GM08714 (cell line): ENCODE measurements around the gene CHERP.

Experiments
- H3K4me3 ChIP-seq: fragments of 200-500 bp; sonication (Bioruptor generic); 2 replicates; pipeline ENCODE4 v1.5.1; 2014; ENCODE audit warnings: mild to moderate bottlenecking, low read length, inconsistent platforms
- ZNF274 ChIP-seq: IDR thresholded peaks from 2 replicates; pipeline ENCODE4 v1.6.1; 2012; ENCODE audit warnings: mild to moderate bottlenecking, low read depth, low read length

The CHERP gene

DNA sequence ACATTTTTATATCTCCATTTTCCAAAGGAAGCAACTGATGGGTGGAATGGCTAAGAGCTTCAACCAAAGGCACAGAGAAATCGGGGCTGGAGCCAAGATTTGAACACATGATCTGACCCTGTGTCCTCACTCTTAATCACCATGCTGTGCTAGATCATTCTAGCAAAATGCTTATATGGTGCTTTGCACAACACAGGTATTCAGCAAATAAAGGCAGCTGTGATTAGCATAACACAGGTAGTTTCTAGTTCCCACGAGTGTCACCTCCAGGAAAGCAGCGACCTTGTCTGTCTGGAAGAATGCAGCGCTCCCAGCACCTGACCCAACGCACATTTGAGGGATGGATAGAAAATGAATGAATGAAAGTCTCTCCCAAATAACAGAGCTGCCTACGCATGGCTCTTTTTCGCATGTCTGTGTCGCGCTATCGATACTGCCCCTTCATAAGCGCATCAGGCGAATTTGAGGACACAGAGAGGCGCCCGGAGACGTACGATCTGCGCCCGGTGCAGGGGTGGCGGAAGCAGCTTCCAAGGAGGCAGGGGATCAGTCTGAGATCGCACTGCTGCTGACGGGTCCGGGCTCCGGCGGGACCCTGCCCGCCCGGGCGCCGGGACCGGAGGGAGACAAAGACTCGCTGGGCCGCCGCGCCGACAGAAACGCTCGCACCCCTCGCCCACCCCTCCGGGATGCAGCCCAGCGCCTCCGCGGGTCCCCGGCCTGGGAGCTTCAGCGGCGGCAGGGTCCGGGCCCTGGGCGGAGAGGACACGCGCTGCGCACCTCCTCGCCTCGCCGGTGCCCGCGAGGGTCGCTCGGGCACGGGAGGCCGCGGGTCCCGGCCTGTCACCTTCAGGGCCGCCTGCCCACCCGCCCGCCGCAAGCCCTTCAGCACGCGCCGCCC is 71.1 kb downstream of the CHERP start:
- no peak for TF ChIP-seq ZNF274
- H3K4me3 ChIP-seq, result peak overlapping the region; percentile 92

DNA sequence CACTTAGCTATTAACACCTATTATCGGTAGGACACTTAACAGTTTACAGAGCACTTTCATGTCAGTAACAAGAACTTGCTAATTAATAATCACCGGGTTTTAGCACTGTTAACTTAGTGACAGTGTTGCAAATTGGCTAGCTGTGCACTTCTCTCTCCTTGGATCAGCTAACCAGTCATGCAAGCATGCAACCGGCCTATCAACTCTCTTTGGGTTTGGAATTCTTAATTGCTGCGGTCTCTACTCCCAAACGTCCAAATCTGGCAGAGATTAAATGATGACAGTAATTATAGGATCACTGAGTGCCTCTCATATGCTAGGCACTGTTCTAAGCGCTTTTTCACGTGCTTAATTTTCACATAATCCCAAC is 71.7 kb downstream of the CHERP start:
- TF ChIP-seq ZNF274, result no peak
- peak overlapping the region; percentile 92 for H3K4me3 ChIP-seq
